ENCODE data around the gene STRAP.
"Not testable (repeated sequence)": the region's sequence is repeated elsewhere in the genome, so short reads cannot be mapped to it uniquely, and the experiment has no call there.

The STRAP gene

GRCh38 chr12:15863372-15863771 is 18.8 kb upstream of the STRAP start:
- in situ Hi-C loops (cut with MboI; ENCODE audit: low pct_unique_long_range_greater_than_20kb, low sequenced_read_pairs) = no loop called here
- DNase-seq = no peak

GRCh38 chr12:15863984-15864383 is 18.2 kb upstream of the STRAP start:
- in situ Hi-C loops (cut with MboI; ENCODE audit: low pct_unique_long_range_greater_than_20kb, low sequenced_read_pairs) = no loop called here
- DNase-seq = peak; percentile 97

GRCh38 chr12:15868186-15868585 is 14.0 kb upstream of the STRAP start:
- in situ Hi-C loops (cut with MboI; ENCODE audit: low pct_unique_long_range_greater_than_20kb, low sequenced_read_pairs) = no loop called here
- DNase-seq = no peak

- in situ Hi-C loops (cut with MboI; ENCODE audit: low pct_unique_long_range_greater_than_20kb, low sequenced_read_pairs) = no loop called here
- DNase-seq = no peak
These were observed 8.6 kb upstream of the STRAP start for GRCh38 chr12:15873556-15873955.

- DNase-seq; in situ Hi-C loops (cut with MboI; ENCODE audit: low pct_unique_long_range_greater_than_20kb, low sequenced_read_pairs): not testable (repeated sequence)
These were observed 7.5 kb upstream of the STRAP start for GRCh38 chr12:15874556-15875145.

GRCh38 chr12:15875863-15876262 is 6.3 kb upstream of the STRAP start:
- in situ Hi-C loops (cut with MboI; ENCODE audit: low pct_unique_long_range_greater_than_20kb, low sequenced_read_pairs) = no loop called here
- no peak for DNase-seq

GRCh38 chr12:15879413-15879812 is 2.8 kb upstream of the STRAP start:
- in situ Hi-C loops (cut with MboI; ENCODE audit: low pct_unique_long_range_greater_than_20kb, low sequenced_read_pairs) = no loop called here

GRCh38 chr12:15880721-15881120 is 1.5 kb upstream of the STRAP start:
- no peak for DNase-seq
- in situ Hi-C loops (cut with MboI; ENCODE audit: low pct_unique_long_range_greater_than_20kb, low sequenced_read_pairs) = no loop called here

More at GRCh38 chr12:15879413-15879812, 2.8 kb upstream of the STRAP start:
- DNase-seq = no peak

- no peak for DNase-seq
- in situ Hi-C loops (cut with MboI; ENCODE audit: low pct_unique_long_range_greater_than_20kb, low sequenced_read_pairs) = no loop called here
These were observed 1.3 kb downstream of the STRAP start for GRCh38 chr12:15883536-15883935.

GRCh38 chr12:15886372-15887042 is 4.3 kb downstream of the STRAP start:
- in situ Hi-C loops (cut with MboI; ENCODE audit: low pct_unique_long_range_greater_than_20kb, low sequenced_read_pairs) = no loop called here
- no peak for DNase-seq

- in situ Hi-C loops (cut with MboI; ENCODE audit: low pct_unique_long_range_greater_than_20kb, low sequenced_read_pairs) = no loop called here
- no peak for DNase-seq
These were observed 5.0 kb downstream of the STRAP start for GRCh38 chr12:15887043-15887817.

- in situ Hi-C loops (cut with MboI; ENCODE audit: low pct_unique_long_range_greater_than_20kb, low sequenced_read_pairs) = no loop called here
These were observed 10.6 kb downstream of the STRAP start for GRCh38 chr12:15892645-15893259.

GRCh38 chr12:15893260-15893659 is 11.1 kb downstream of the STRAP start:
- DNase-seq = no peak
- in situ Hi-C loops (cut with MboI; ENCODE audit: low pct_unique_long_range_greater_than_20kb, low sequenced_read_pairs) = no loop called here

More at GRCh38 chr12:15892645-15893259, 10.6 kb downstream of the STRAP start:
- DNase-seq = no peak

GRCh38 chr12:15896867-15897266 is 14.7 kb downstream of the STRAP start:
- no peak for DNase-seq
- in situ Hi-C loops (cut with MboI; ENCODE audit: low pct_unique_long_range_greater_than_20kb, low sequenced_read_pairs) = no loop called here

GRCh38 chr12:15897433-15897832 is 15.2 kb downstream of the STRAP start:
- in situ Hi-C loops (cut with MboI; ENCODE audit: low pct_unique_long_range_greater_than_20kb, low sequenced_read_pairs) = no loop called here
- no peak for DNase-seq

GRCh38 chr12:15899282-15899870 is 17.2 kb downstream of the STRAP start:
- in situ Hi-C loops (cut with MboI; ENCODE audit: low pct_unique_long_range_greater_than_20kb, low sequenced_read_pairs) = no loop called here
- DNase-seq = peak; percentile 71

GRCh38 chr12:15904378-15904920 is 22.3 kb downstream of the STRAP start:
- in situ Hi-C loops (cut with MboI; ENCODE audit: low pct_unique_long_range_greater_than_20kb, low sequenced_read_pairs) = no loop called here
- DNase-seq = no peak

- in situ Hi-C loops (cut with MboI; ENCODE audit: low pct_unique_long_range_greater_than_20kb, low sequenced_read_pairs) = no loop called here
These were observed 28.3 kb downstream of the STRAP start for GRCh38 chr12:15910468-15910863.

More at GRCh38 chr12:15910468-15910863, 28.3 kb downstream of the STRAP start:
- DNase-seq = no peak

All from KBM-7 (cell line).